Stimulated activated CD4-positive, alpha-beta T cell treated with anti-CD3 and anti-CD28 coated beads, Interleukin-2, amount 100 ng/mL, for 48 hours (primary cell): ENCODE measurements around the gene RNF220.

Experiments used
- DNase-seq, 2 donors: peaks; one replicate each; pipeline ENCODE4 v3.0.0-alpha.2; 2020

The RNF220 gene

DNA sequence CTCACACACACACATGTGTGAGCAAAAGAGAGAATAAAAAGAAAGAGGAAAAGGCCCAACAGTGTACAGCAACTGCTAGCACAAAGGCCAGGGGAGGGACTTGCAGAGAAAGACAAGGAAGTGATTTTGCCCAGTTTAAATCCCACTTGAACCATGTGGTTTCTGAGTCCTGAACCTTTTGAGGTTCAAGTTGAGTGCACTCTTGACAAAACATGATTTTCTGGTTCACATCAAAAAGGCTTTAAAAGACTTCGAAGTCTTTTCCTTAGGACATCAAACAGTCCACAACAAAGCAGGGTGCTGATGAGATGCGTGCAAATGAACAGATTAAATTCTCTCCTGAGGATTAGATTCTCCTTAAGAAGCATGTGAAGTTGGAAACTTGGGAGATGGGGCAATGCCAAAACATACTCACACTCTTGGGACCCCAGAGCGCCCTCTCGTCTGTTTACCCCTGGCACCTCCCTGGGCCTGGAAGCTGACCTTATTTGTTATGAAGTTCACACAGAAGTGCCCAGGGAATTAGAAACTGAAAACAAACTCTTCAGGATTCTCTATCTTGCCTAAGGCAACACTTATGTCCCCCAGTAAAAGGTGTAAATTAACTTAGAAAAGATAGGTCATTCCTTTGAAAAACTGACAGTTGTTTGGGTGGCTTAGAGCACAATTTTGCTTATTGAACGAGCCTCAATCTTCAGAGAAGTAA, 31.5 kb downstream of the RNF220 start:
- DNase-seq, result no peak

DNA sequence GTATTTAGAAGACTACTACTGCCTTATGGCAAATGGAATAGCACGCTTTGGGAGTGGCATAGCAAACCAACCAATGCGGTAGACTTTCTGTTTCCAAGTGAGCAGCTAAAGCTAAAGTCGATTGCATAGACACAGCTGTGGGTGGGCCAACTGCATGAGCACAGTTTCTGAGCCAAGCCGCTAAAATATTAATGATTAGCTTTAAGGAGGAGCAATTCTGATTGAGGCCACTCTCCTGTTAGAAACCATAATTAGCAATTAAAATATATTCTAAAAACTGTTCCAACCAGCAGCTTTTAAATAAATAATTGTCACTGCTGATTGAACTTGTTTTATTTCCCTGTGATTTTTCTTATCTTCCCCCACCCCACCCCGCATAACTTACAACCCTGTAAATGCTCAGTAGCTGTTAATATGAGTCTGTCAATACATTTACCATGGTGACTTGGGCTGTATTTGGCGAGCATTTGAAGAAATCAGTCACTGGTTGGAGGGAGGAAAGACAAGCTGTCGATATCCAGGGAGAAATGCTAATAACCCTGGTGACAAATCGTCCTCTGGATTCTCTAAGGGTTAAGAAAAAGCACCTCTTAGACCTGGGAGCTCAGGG, 32.2 kb downstream of the RNF220 start:
- no peak for DNase-seq

DNA sequence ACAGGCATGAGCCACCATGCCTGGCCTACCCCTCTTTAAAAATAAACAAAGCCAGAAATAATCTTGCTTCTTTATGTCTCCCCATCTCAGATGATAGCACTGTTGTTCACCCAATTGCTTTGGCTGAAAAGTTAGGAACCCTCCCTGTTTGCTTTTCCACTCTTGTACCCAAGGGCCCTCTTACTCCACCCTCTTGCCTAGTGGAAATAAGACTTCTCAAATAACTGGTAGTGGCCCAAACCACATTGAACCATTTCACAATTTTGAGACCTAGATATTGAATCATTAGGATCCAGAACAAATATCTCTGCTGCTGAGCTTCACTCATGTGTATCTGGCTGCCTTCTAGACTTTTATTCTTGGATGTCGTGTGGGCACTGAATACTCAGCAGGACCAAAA, 37.7 kb downstream of the RNF220 start:
- DNase-seq, result no peak

DNA sequence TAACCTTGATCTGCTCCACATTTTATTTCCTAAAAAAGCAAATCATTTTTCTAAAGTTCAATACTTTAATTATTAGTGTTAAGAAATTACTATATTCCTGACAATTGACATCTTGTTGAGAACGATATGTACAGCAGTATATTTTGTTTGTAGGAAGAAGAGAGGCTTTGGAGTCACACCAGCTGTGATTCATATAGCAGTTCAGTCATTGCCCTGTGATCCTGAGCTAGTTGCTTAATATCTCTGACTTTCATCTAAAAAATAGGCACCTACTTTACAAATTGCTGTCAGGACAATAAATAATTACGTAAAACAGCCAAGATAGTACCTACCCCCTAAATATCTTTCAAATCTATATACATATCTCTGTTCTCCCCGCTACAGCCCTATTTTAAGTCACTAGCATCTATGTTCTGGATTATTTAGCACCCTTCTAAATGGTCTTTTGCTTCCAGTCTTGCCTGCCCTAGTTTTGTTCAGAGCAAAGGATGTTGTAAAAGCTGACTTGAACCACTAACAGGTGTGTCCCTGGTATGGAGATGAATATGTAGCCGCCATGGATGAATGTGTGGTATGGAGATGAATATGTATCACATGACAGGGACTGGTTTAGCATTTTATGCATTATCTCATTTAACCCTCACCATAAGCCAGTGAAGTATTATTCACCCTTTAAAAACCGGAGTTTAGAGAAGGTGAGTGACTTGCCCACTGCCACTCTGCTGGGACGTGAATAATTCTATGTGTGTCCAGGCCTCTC, 42.2 kb downstream of the RNF220 start:
- no peak for DNase-seq

DNA sequence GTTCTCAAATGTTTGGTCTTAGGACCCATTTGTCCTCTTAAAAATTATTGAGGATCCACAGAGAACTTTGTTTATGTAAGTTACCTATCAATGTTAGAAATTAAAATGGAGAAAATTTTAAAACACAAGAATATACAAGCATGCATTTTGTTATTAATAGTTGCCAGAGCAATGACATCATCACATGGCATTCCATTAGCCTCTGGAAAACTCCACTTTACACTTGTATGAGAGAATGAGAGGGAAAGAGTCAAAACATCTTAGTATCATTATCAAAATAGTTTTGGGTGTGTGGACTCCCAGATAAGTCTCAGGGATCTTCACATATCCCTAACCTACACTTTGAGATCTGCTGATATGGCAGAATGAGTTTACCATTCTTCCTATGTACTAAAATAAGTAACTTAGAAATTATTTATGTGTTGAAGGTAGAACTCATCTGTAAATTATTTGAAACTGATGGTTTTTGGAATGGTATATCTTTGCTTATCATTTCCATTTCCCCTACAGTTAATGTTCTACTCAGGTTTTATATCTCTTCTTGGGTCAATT, 48.8 kb downstream of the RNF220 start:
- no peak for DNase-seq

DNA sequence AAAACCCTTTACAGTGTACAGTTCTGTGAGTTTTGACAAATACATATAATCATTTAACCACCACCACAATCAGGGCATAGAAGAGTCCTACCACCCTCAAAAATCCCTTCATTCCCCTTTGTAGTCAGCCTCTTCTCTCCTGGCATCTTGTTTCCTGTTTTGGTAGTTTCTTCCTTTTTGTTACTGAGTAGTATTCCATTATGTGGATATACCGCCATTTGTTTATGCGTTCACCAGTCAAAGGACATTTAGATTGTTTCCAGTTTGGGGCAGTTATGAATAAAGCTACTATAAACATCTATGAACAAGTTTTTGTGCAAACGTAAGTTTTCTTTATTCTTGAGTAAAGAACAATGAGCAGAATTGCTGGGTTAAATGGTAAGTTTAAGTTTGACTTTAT, 49.6 kb downstream of the RNF220 start:
- no peak for DNase-seq

GRCh38 chr1:44460107-44460882, 55.2 kb downstream of the RNF220 start:
- DNase-seq, result no peak

DNA sequence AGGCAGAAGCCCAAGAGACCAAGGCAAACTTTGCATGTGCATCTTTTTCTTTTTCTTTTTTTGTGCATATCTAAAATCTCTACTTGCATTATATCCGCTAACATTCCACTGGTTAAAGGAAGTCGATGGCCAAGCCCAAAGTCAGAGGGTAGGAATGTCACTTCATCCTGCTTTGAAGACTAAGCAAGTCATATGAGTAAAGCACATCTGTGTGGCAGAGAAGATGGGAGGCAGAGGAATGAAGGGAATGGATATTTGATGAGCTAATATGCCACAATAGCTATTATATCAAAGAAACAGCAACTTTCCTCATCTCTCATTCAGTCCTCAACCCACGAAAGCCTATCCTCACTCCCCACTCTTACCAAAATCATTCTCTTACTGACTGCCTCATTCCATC, 59.3 kb downstream of the RNF220 start:
- no peak for DNase-seq

GRCh38 chr1:44467566-44467965, 62.5 kb downstream of the RNF220 start:
- DNase-seq, result no peak

GRCh38 chr1:44471911-44472453, 66.9 kb downstream of the RNF220 start:
- DNase-seq, result no peak

DNA sequence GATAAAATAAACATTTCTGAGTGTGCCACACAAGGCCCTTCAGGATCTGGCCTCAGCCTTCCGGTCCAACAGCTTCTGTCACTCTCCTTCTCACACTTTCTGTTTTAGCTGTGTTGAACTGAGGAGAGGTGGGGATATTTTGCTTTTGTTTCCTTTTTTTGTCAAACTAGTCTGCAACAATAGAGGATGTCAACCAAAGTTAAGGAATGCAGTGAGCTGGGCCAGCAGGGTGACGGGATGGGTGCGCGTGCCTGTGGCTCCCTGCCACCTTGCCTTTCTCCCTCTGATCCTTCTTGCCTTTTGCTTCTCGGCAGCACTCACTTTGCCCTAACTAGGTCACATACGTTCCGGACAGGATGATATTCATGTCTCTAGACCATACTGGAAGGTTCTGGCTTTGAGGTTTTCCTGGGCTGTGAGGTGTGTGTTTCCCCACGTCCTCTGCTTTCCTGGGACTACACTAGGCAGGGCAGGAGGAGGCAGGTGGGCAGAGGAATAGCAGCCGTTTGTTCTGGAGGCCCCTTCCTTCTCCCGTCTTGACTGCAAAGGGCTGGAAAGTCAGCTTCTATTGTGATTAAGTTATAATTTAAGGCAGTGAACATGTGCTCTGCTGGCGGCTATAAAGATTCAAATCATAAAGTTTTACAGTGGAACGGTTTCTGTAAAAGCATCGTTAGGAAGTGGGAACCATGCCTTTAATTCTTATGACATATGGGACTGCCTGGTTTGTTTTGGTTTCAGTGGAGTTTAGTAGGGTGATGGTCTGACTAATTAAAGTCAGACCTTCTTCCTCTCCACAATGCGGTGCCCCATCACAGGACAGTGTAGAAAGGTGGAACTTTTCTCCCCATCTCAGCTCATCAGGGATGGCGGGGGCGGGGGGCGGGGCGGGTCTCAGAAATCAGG, 67.8 kb downstream of the RNF220 start:
- DNase-seq, result no peak

- no peak for DNase-seq
These were observed 71.8 kb downstream of the RNF220 start for GRCh38 chr1:44476891-44477290.

DNA sequence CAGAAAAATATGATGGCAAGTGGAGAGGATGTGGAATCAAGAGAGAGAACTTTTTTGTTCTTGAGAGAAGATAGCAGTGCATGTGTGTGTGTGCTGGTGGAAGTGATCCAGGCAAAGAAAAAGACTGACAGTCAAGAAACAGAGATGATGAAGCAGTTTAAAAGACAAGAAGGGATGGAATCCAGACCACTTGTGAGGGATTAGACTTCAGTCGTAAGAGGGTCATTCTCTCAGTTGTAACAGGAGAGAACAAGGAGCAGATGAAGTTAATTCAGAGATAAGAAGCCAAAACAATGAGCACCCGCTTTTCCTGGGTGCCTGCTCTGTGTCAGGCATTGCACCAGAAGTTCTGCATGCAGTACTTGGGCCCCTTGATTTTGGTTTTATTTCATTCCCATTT, 76.6 kb downstream of the RNF220 start:
- no peak for DNase-seq

GRCh38 chr1:44483089-44483874, 78.2 kb downstream of the RNF220 start:
- DNase-seq, result no peak

- no peak for DNase-seq
These were observed 79.2 kb downstream of the RNF220 start for GRCh38 chr1:44484155-44484688.

DNA sequence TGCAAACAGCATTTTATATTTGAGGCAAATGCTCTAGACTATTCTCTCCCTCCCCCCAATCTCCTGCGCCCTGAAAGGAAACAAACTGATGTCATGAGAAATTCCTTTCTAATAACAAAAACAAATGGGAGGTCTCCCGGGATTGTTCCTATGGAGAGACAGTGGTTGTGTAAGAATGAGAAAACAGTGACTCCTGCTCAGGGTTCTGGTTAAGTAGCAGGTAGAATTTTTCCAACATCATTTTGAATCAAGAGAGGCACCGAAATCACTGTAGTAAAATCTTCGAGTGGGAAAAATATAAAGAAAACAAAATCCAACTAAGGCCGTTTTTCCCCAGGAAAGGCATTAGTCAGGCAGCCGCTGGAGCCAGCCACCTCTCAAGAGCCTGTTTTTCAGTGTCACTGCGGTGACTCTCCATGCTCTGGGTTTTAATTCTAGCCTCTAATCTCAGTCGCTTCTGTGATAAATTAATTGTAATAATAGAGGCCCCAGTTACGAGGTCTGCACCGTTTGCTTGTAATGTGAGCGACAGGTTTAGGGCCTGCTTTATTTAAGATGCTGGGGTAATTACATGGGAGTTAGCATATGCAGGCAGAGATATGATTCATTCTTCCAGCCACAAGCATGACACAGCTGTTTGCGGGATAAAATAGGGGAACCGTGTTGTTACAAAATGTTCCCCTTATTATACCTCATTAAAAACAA, 80.3 kb downstream of the RNF220 start:
- no peak for DNase-seq

GRCh38 chr1:44485934-44486460, 80.9 kb downstream of the RNF220 start:
- no peak for DNase-seq

GRCh38 chr1:44489481-44489880, 84.4 kb downstream of the RNF220 start:
- DNase-seq, result no peak

DNA sequence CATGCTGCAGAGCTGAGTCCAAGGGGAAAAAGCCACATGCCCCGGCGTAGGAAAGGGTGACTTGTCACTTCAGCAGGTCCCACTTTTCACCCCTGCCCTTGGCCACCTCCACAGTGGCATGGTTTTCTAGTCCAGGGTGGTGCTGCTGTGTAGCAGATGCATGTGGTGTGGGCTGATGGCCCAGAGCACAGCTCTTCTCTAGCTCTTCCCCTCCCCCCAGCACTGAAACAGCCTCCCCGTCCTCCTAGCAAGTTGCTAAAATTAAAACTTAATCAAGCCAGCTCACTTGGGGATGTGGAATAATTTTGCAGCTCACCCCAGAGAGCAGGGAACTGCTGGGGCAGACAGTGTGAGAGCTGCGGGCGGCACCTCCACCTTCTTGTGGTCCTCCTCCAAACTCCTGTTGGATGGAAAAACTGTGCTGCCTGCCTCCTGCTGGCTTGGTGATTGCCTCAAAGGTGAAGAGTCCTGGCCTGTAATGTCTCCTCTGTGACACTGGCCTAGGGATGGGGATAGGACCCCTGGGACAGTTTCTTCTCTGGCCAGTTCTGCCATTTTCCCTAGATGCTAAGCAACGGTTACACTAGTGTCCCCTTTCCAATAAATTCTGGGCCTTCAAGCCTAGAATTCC, 91.6 kb downstream of the RNF220 start:
- no peak for DNase-seq
